GM18511 (cell line): ENCODE results near the gene CNTN2.

Experiments used
- ATAC-seq: cut with Tn5 transposase; IDR thresholded peaks from one replicate; pipeline ENCODE4 v1.9.1; 2021; ENCODE audit warnings: mild to moderate bottlenecking, moderate library complexity; ENCODE audit not compliant: unreplicated experiment

Gene CNTN2

GRCh38 chr1:205017766-205018165 is 25.2 kb upstream of the CNTN2 start:
- no peak for ATAC-seq

DNA sequence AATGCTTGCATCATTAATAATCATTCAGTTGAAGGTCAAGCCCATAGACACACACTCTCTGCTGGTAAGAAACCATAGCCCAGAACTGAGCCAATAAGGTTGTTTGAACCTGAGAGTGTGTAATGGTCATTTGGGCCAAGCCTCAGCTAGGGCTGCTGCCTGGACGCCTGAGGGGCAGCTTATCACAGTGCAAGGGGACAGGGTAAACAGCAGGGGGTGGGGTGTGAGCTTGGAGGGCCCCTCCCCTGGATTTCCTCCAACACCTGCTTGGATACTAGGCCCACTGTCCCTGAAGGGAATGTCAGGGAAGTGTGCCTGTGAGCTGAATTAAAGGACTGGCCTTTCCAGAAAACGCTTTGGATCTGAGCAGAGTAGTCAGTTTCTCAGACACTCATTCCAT is 24.6 kb upstream of the CNTN2 start:
- no peak for ATAC-seq

- ATAC-seq = no peak
Measured at GRCh38 chr1:205020466-205020865, 22.5 kb upstream of the CNTN2 start.

DNA sequence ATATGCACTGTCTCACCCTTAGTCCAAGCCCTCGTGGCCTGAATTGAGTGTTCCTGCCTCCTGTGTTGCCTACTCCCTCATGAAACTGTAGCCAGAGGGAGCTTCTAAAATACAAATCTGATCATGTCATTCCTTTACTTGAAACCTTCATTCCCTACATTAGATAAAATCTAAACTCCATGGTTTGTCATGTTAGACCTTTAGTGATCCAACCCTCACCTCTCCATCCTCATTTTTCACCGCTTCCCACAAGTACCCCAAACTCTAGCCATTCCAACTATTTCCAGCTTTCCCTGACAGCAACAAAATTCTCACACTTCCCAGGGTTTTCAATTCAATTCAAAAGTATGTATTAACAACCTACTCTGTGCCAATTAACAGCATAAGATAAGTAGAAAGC is 18.3 kb upstream of the CNTN2 start:
- no peak for ATAC-seq

- no peak for ATAC-seq
Measured at GRCh38 chr1:205025239-205025638, 17.8 kb upstream of the CNTN2 start.

DNA sequence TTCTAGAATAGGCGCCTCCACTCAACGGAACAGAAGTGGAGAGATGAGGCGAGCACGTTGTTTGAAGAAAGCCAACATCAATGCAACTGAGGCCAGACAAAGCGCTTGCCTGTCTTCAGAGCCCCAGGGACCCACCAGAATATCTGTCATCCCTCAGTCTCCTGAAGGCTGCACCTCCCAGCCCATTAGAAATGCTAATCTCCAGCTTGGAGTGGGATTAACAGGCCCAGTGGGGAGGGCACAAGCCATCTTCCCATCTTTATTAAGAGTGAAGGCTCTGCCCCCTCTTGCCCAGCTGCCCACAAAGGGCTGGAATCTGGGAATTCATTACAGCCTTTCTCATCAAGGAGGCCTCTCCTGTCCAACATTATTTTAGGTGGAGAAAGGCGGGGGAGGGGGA is 16.8 kb upstream of the CNTN2 start:
- no peak for ATAC-seq

GRCh38 chr1:205028390-205028789 is 14.6 kb upstream of the CNTN2 start:
- ATAC-seq = no peak

- no peak for ATAC-seq
Measured at GRCh38 chr1:205028924-205029323, 14.1 kb upstream of the CNTN2 start.

- no peak for ATAC-seq
Measured at GRCh38 chr1:205030241-205030640, 12.8 kb upstream of the CNTN2 start.

DNA sequence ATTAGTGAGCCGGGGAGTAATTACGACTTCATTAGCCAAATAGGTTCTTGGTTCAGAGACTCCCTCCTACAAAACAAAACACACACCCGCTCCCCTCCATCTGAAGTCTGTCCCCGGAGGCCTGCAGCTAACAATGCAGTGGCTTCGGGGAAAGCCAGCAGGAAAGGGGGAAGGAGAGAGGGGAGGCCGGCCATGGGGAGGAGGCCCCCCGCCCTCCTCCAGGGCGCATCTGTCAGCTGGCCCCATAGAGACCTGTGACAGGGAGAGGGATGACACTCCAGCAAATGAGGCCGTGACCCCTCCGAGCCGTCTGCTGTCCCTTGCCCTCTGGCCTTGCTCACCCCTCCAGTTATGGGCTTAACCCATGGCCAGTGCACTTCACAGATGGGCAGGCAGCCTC is 12.1 kb upstream of the CNTN2 start:
- no peak for ATAC-seq

DNA sequence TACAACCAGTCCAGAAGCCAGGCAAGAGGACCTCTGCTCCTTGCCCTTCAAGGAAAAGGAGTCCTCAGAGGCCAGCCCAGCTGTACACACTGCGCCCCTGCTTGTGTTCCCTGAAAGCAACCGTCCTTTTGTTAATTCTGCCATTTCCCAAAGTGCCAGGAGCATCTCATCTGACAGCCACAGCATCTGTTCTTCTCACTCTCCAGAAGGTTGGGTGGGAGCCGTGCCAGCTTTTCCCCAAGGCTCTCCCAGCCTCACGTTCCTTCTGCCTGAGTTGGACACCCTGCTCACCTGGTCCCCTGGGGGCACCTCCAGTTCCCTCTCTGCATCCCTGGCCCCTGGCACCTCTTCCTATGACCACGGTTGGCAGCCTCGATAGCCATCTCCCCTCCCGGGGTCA is 10.5 kb upstream of the CNTN2 start:
- no peak for ATAC-seq

- ATAC-seq = no peak
Measured at GRCh38 chr1:205037539-205037938, 5.5 kb upstream of the CNTN2 start.

GRCh38 chr1:205038132-205038786 is 4.8 kb upstream of the CNTN2 start:
- no peak for ATAC-seq

GRCh38 chr1:205041001-205041715 is 1.9 kb upstream of the CNTN2 start:
- ATAC-seq = no peak

DNA sequence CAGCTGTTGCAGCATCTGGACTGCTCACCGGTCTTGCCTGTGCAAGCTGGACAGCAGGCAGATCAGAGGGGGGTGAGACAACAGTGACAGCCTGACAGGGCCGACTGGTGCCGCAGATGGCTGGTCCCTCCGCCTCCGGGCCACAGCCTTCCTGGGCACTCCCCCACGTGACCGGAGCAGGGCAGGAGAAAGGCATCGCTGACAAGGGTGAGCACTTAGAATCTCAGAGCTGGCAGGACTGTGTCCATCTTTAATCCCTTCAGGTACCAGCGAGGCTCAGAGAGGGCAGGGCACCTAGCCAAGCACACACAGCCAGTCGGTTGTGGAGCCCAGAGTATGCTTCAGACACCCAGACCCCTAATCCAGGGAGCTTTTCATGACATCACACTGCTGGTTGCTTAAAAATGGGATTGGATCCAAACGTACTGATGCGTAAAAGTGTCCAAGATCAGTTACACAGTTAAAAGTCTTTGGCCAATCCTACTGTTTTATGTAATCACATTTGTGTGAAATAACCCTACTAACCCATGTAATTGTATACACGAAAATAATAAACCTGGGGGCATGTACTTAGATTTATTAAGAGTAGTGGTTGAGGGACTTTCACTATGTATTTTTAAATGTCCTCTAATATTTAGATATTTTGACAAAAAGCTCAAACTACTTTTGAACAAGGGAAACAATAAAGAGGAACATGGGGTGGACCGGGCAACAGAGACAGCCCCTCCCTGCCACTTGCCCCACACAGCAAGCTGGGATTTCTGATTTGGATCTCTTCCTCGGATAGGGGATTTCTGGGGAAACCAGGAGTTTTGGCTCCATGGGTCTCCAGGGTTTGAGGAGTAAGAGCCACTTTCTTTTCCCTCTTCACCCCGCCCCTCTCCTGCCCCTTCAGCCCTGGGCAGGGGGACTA is 758 bp upstream of the CNTN2 start:
- no peak for ATAC-seq

DNA sequence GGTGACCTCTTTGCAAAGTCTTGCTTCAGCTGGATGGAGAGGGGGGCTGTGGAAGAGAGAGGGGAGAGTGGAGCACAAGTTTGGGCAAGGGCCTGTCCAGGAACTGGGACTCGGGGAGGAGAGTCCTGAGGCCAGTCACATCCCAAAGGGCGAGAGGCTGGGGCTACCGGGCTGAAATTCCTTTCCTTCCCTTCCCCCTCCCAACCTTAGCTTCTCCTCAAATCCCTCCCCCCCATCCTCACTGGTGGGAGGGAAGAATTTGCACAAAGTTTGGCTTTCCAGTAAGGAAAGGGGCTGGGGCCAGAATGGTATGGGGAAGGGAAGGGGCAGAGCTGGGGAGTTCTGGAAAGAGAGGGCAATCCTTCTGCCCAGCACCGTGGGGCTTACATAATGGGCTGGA is 854 bp downstream of the CNTN2 start:
- ATAC-seq = no peak

- no peak for ATAC-seq
Measured at GRCh38 chr1:205044741-205045140, 1.7 kb downstream of the CNTN2 start.

GRCh38 chr1:205045146-205045545 is 2.1 kb downstream of the CNTN2 start:
- no peak for ATAC-seq

DNA sequence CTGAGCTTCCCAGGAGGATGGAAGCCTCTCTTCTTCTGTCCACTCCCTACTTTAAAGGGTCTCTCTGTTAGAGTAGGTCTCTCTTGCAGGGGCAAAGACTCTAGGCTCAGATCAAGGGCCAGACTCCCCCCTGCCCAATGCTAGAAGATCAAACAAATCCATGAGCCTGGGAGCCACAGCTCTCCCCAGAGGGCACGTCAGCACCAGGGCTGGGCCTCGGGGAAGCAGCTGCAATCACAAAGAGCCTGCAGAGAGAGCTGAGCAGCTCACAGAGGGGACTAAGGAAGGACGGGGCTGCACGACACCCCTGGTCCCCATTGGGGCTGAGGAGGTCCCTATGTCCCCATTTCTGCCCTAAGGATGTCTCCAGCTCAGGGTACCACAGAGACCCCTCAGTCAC is 3.9 kb downstream of the CNTN2 start:
- ATAC-seq = no peak

- no peak for ATAC-seq
Measured at GRCh38 chr1:205047764-205048231, 4.8 kb downstream of the CNTN2 start.

DNA sequence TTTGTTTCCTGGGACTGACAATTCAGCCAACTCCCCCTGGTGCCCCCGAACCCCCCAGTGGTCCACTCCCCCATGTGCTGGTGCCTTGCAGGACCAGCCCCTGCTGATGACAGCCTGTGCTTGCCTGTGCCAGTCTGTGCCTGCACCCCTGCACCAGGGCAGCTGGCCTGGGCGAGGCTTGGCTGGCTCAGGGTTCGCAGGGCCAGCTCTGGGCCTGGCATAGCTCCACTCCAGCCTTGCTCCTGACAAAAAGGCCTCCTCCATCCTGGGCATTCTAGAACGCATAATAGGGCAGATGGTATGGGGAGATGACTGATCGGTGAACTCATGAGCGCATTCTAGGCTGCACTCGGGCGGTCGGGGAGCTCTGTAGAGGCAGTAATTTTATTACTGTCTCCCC is 5.4 kb downstream of the CNTN2 start:
- ATAC-seq = no peak

DNA sequence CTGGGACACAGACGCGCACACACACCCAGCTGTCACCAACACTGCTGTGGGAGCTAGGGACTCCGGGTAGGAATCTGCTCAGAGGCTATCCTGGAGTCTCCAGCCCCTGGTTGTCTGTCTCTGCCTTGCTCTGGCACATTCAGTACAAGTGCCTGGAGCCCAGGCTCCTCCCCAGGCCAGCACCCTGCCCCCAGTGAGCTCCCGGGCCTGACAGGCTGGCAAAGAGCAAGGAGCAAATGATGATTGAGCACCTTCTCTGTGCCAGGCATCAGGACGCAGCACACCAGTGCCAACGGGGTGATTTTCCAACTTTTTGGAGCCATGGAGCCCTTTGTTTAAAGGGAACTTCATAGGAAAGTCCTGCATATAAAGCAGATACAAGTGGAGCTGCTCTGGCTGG is 6.5 kb downstream of the CNTN2 start:
- ATAC-seq = no peak
